GM23248 (cell line): ENCODE results near the gene DOC2B. TPM values are rescaled to one million over a fixed set of nuclear protein-coding genes. Genes with fewer than 3 reads are reported as not detected.
"Not testable (repeated sequence)": the region's sequence is repeated elsewhere in the genome, so short reads cannot be mapped to it uniquely, and the experiment has no call there.

ENCODE experiments used
- DNase-seq: peaks from one replicate; pipeline ENCODE4 v3.0.0-alpha.2; 2015
- H2AFZ ChIP-seq: fragments of 200-600 bp; sonication (generic); 2 replicates; pipeline ENCODE4 v1.6.1; 2016; ENCODE audit warnings: antibody characterized with exemption
- H3F3A ChIP-seq: fragments of 200-600 bp; sonication (generic); 2 replicates; pipeline ENCODE4 v1.6.1; 2016; ENCODE audit warnings: mild to moderate bottlenecking, antibody characterized with exemption, mixed run types; ENCODE audit not compliant: insufficient read depth
- H3K27ac ChIP-seq: fragments of 200-600 bp; sonication (generic); 2 replicates; pipeline ENCODE4 v1.5.1; 2016; ENCODE audit warnings: mild to moderate bottlenecking
- H3K27me3 ChIP-seq: fragments of 200-600 bp; sonication (generic); replicated peaks from 2 replicates; pipeline ENCODE4 v1.6.1; 2016; ENCODE audit warnings: mild to moderate bottlenecking; ENCODE audit not compliant: insufficient read depth
- H3K36me3 ChIP-seq: fragments of 200-600 bp; sonication (generic); 2 replicates; pipeline ENCODE4 v1.6.1; 2016; ENCODE audit warnings: low read depth, mild to moderate bottlenecking
- H3K4me1 ChIP-seq: fragments of 200-600 bp; sonication (generic); 2 replicates; pipeline ENCODE4 v1.6.1; 2016; ENCODE audit warnings: mild to moderate bottlenecking; ENCODE audit not compliant: insufficient read depth
- H3K4me2 ChIP-seq: fragments of 200-600 bp; sonication (generic); one replicate; pipeline ENCODE4 v1.6.1; 2016; ENCODE audit warnings: mild to moderate bottlenecking; ENCODE audit not compliant: unreplicated experiment
- H3K4me3 ChIP-seq: fragments of 200-600 bp; sonication (generic); 2 replicates; pipeline ENCODE4 v1.5.1; 2016; ENCODE audit warnings: mild to moderate bottlenecking
- H3K79me2 ChIP-seq: fragments of 200-600 bp; sonication (generic); 2 replicates; pipeline ENCODE4 v1.6.1; 2016; ENCODE audit warnings: mild to moderate bottlenecking; ENCODE audit not compliant: insufficient read depth
- H3K9ac ChIP-seq: fragments of 200-600 bp; sonication (generic); 2 replicates; pipeline ENCODE4 v1.6.1; 2016; ENCODE audit warnings: mild to moderate bottlenecking
- H3K9me2 ChIP-seq: fragments of 200-600 bp; sonication (generic); 2 replicates; pipeline ENCODE4 v1.6.1; 2016; ENCODE audit warnings: mixed run types, mild to moderate bottlenecking, moderate library complexity; ENCODE audit not compliant: insufficient read depth
- H3K9me3 ChIP-seq: fragments of 200-600 bp; sonication (generic); one replicate; pipeline ENCODE4 v1.6.1; 2017; ENCODE audit warnings: low read depth
- H4K20me1 ChIP-seq: fragments of 200-600 bp; sonication (generic); 2 replicates; pipeline ENCODE4 v1.6.0; 2016; ENCODE audit not compliant: insufficient read depth
- WGBS, 2 experiments: methylation state at CpG; one replicate each; pipeline ENCODE4 v1.1.6; 2015 to 2017; ENCODE audit warnings: low lambda C conversion rate in 2 of 2, low coverage in 1 of 2; ENCODE audit errors: missing lambda C conversion rate in 2 of 2; 5-methylcytosine and 5-hydroxymethylcytosine counted together
- in situ Hi-C: fragments of 300-500 bp; cut with MboI; formaldehyde crosslinking; loops from 2 replicates; pipeline ENCODE4 v1.15.0; 2020
- polyA plus RNA-seq: library from polyadenylated mRNA; unstranded; fragments of >200 nt; fragmentation: Nextera tagmentation; extraction: Ambion mirVana; gene quantifications from 2 replicates; pipeline ENCODE4 v1.2.1, GENCODE V29; 2016
- total RNA-seq: library from RNA; depleted of rRNA; stranded (reverse); fragments of >200 nt; shearing (Covaris generic); gene quantifications from 2 replicates; pipeline ENCODE4 v1.2.3, GENCODE V29; 2014; rRNA removed

DOC2B gene
- total and polyA plus RNA-seq, 2 experiments from 2014 or later: 0.03 TPM; not detected in 1

DNA sequence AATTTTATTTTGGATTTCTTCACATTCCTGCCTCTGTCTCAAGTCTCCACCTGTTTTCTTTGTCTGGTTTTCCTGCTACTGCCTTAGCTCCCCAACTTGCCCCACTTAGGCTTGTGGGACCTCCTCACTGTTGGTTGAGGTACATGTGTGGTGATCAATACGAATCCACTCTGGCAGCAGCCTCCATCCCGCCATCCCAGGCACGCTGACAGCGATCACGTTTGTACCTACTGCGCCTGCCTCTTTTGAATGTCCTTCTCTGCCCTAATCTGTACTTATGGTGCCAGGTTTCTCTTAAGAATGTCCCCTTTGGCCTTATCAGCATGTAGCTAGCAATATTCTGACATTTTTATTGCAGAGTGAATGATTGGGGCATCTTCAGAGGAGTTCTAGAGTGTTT is 46.4 kb downstream of the DOC2B start:
- DNase-seq, H3K4me3 ChIP-seq, H3K4me2 ChIP-seq, H3K9me2 ChIP-seq, H3K4me1 ChIP-seq, H3F3A ChIP-seq, H3K79me2 ChIP-seq, in situ Hi-C loops, H2AFZ ChIP-seq, H3K36me3 ChIP-seq, H3K9me3 ChIP-seq, H3K27ac ChIP-seq, H3K27me3 ChIP-seq, H3K9ac ChIP-seq, H4K20me1 ChIP-seq: not testable (repeated sequence)
- 74 to 84% methylated on average over 6 of the region's 6 CpGs for WGBS, 2 experiments

DNA sequence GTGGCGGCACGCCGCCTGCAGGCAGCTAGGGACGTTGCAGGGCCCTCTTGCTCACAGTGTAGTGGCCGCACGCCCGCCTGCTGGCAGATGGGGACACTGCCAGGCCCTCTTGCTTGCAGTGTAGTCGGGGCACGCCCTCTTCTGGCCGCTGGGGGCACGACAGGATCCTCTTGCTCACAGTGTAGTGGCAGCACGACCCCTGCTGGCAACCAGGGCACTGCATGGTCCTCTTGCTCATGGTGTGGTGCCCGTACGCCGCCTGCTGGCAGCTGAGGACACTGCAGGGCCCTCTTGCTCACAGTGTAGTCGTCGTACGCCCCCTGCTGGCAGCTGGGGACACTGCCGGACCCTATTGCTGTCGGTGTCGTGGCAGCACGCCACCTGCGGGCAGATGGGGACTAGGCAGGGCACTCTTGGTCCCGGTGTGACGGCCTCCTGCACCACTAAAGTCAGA is 47.1 kb downstream of the DOC2B start:
- H3K27me3 ChIP-seq, H4K20me1 ChIP-seq, H3K9ac ChIP-seq, DNase-seq, H3K27ac ChIP-seq, H3K4me1 ChIP-seq, in situ Hi-C loops, H3K9me2 ChIP-seq, H3K9me3 ChIP-seq, H3K79me2 ChIP-seq, H2AFZ ChIP-seq, H3K36me3 ChIP-seq, H3K4me3 ChIP-seq, H3F3A ChIP-seq, H3K4me2 ChIP-seq: not testable (repeated sequence)
- WGBS, 2 experiments: 61 to 86% methylated on average over 4 to 9 of the region's 25 CpGs

DNA sequence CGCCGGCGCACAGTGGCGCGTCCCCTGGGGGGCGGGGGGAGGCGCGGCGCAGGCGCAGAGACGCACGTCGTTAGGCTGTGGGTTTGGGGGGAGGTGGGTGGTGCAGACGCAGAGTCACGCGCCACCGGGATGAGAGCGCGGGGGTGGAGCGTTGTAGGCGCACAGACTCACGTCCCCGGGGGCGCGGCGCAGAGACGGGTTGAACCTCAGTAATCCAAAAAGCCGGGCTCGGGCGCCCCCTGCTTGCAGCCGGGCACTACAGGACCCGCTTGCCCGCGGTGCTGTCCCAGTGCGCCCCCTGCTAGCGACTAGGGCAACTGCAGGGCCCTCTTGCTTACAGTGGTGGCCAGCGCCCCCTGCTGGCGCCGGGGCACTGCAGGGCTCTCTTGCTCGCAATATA is 47.5 kb downstream of the DOC2B start:
- H3K4me1 ChIP-seq, H3K9ac ChIP-seq, H3K27ac ChIP-seq, H4K20me1 ChIP-seq, H3K27me3 ChIP-seq, H3F3A ChIP-seq, H3K4me3 ChIP-seq, H3K36me3 ChIP-seq, H3K9me3 ChIP-seq, H2AFZ ChIP-seq, in situ Hi-C loops, H3K9me2 ChIP-seq, DNase-seq, H3K79me2 ChIP-seq, H3K4me2 ChIP-seq: not testable (repeated sequence)
- WGBS, 2 experiments: 80 to 96% methylated on average over 2 to 5 of the region's 40 CpGs

DNA sequence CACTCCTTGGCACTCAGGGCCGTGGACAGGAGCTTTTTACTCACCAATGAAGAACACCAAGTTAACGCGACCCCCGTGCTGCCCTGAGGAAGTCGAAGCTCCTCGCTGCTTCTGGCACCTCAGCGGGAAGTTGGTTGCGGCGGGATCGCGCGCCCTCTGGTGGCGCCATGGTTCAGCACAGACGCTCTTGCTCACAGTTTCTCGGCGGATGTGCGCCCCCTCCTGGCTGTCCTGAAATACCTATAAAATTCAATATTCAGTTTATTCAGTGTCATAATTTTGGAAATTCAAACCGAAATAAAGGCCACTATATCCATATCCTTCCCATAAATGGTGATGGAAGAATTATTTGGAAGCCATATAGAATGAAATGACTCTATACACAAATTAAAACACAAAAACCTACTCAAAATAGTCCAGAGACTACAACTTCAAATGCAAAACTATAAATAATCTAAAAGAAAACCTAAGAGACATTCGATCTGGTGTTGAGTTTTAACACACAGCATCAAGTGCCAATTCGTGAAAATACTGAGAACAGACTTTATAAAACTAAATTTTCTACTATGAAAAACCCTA is 63.0 kb downstream of the DOC2B start:
- in situ Hi-C loops: not testable (repeated sequence)

DNA sequence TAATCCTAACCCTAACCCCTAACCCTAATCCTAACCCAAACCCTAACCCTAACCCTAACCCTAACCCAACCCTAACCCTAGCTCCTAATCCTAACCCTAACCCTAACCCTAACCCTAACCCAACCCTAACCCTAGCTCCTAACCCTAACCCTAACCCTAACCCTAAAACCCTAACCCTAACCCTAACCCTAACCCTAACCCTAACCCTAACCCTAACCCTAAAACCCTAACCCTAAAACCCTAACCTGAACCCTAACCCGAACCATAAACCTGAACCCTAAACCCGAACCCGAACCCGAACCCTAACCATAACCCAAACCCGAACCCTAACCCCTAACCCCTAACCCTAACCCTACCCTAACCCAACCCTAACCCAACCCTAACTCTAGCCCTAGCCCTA is 68.3 kb downstream of the DOC2B start:
- H3K27ac ChIP-seq, H3K27me3 ChIP-seq, H3K9me2 ChIP-seq, H3K9ac ChIP-seq, H3K9me3 ChIP-seq, H4K20me1 ChIP-seq, H3K4me1 ChIP-seq, H3K4me3 ChIP-seq, H3F3A ChIP-seq, H3K4me2 ChIP-seq, in situ Hi-C loops, H2AFZ ChIP-seq, H3K36me3 ChIP-seq, H3K79me2 ChIP-seq: not testable (repeated sequence)
- no CpG with 5 or more reads among the region's 5 CpGs for WGBS, 2 experiments
- peak; percentile 9 for DNase-seq

More for the DNA sequence above, 63.0 kb downstream of the DOC2B start:
- not testable (repeated sequence) for H3K4me3 ChIP-seq, H3K9ac ChIP-seq, H3K4me2 ChIP-seq, H3K36me3 ChIP-seq, H3K27me3 ChIP-seq, H3K4me1 ChIP-seq, H2AFZ ChIP-seq, H3K9me3 ChIP-seq, H3K79me2 ChIP-seq, H4K20me1 ChIP-seq, H3K27ac ChIP-seq, H3K9me2 ChIP-seq, H3F3A ChIP-seq
- WGBS, 2 experiments: 0 to 7% methylated on average over 3 to 11 of the region's 20 CpGs
- DNase-seq: peak; percentile 31

Other genes with a start within 250 kb of the DOC2B start
- not detected in 2 replicates for gene SCGB1C2, start 44.1 kb downstream of the DOC2B start, total RNA-seq
- gene SCGB1C2, start 44.1 kb downstream of the DOC2B start, polyA plus RNA-seq: not detected in 2 replicates
- 2.7 and 13.4 TPM in 2 replicates for gene RPH3AL, start 171.2 kb upstream of the DOC2B start, total RNA-seq
- gene RPH3AL, start 171.2 kb upstream of the DOC2B start, polyA plus RNA-seq: 5.2 and 5.4 TPM in 2 replicates